Smooth muscle cell of bladder (primary cell): ENCODE measurements around the gene CAPN14. TPM values are rescaled to one million over a fixed set of nuclear protein-coding genes. Genes with fewer than 3 reads are reported as not detected.

Experiments used
- total RNA-seq: library from RNA; depleted of rRNA; stranded (reverse); fragments of >200 nt; gene quantifications from 2 replicates; pipeline ENCODE4 v1.2.3, GENCODE V29; 2014

The CAPN14 gene
- total RNA-seq, result under 0.01 and 0.09 TPM in 2 replicates

GRCh38 chr2:31217465-31218200, at the start of gene CAPN14:
CAPN14 (minus strand) TSS chr2:31217515; CDS start chr2:31205447, 12,068 bp downstream.

GRCh38 chr2:31233741-31234682, 16.7 kb upstream of the CAPN14 start, which contains the start of gene EHD3:
EHD3 (plus strand) TSS chr2:31234152; CDS start chr2:31234622, 470 bp downstream.

GRCh38 chr2:31138037-31138962, 79.0 kb downstream of the CAPN14 start, which contains the start of gene GALNT14:
GALNT14 (minus strand) TSS chr2:31138440; CDS start chr2:31138086, 354 bp downstream.

Other genes with a start within 250 kb of the CAPN14 start
- not detected in 2 replicates for gene GALNT14, start 79.1 kb downstream of the CAPN14 start, total RNA-seq
- gene EHD3, start 16.6 kb upstream of the CAPN14 start, total RNA-seq, result 14.2 and 15.0 TPM in 2 replicates
- 0.14 TPM in 1 of 2 replicates, not detected in the other for gene XDH, start 197.2 kb upstream of the CAPN14 start, total RNA-seq